ENCODE results near the gene RNF25. TPM values are rescaled to one million over a fixed set of nuclear protein-coding genes. Genes with fewer than 3 reads are reported as not detected.

The RNF25 gene
- total RNA-seq, 2 experiments from 2014 or later, result 14.7 to 17.0 TPM

DNA sequence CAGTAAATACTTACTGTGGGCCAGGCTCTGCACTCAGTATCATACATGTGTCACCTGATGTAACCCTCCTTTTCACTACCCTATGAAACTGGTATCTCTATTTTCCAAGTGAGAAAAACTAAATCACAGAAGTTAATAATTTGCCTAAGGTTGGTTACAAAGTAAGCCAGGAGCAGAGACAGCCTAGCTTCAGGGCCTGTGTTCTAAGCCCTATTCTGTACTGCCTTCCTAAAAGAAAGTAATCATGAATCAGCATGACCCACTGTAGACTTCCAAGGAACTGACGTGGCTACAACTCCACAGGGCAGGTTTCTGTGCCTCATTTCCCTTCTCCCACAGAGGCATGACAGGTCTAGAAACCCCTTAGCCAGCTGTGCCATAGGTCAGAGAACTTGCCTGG is 26.7 kb downstream of the RNF25 start:
- H3K9me3 Mint-ChIP-seq, result no peaks in the 10 kb centered on the region
- POLR2A ChIA-PET, result interaction anchor here (3.3 kb wide), 1 partner anchor 14 kb away, joined by 12 read pairs; the partner anchor contains the start of genes BCS1L and ZNF142
- peaks cover 56% of the 10 kb centered on the region for H3K36me3 Mint-ChIP-seq (ENCODE audit: low read depth)
- H3K4me1 Mint-ChIP-seq (ENCODE audit: low read depth), result peaks cover 10% of the 10 kb centered on the region
- TF ChIP-seq, protein P1, sequence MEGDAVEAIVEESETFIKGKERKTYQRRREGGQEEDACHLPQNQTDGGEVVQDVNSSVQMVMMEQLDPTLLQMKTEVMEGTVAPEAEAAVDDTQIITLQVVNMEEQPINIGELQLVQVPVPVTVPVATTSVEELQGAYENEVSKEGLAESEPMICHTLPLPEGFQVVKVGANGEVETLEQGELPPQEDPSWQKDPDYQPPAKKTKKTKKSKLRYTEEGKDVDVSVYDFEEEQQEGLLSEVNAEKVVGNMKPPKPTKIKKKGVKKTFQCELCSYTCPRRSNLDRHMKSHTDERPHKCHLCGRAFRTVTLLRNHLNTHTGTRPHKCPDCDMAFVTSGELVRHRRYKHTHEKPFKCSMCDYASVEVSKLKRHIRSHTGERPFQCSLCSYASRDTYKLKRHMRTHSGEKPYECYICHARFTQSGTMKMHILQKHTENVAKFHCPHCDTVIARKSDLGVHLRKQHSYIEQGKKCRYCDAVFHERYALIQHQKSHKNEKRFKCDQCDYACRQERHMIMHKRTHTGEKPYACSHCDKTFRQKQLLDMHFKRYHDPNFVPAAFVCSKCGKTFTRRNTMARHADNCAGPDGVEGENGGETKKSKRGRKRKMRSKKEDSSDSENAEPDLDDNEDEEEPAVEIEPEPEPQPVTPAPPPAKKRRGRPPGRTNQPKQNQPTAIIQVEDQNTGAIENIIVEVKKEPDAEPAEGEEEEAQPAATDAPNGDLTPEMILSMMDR (IDR thresholded peaks at IDR 0.05), result no peak
- no peak overlapping the region for H3K27ac Mint-ChIP-seq
- intact Hi-C loops (cut with micrococcal nuclease), result no loop called here
- DNase-seq (no peak), ATAC-seq (no peak)
- CTCF ChIA-PET, result no interaction called here
- H3K27me3 Mint-ChIP-seq, result no peaks in the 10 kb centered on the region
- H3K4me3 Mint-ChIP-seq, result no peak overlapping the region

DNA sequence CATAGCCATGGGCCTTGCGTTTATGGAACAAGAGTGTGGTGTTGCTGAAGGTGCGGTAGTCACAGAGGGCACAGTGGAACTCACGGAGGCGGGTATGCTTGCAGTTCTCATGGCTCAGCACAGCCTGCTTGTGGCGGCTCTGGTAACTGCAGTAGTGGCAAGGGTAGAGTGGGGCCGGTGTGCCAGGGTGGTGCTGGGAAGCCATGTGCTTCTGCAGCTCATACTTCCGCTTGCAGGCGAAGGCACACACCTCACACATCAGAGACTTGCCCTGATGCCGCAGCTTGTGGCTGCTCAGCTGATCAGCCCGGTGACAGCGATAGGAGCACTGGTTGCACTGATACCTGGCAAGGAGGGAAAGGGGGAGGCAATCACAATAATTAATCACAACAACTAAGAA is 27.1 kb downstream of the RNF25 start:
- Mint-ChIP-seq H3K36me3 (ENCODE audit: low read depth) (peaks cover 56% of the 10 kb centered on the region), H3K9me3 (no peaks in the 10 kb centered on the region), H3K4me3 (no peak overlapping the region), H3K27ac (no peak overlapping the region), H3K4me1 (ENCODE audit: low read depth) (peaks cover 10% of the 10 kb centered on the region), H3K27me3 (no peaks in the 10 kb centered on the region)
- ATAC-seq (no peak), DNase-seq (no peak)
- CTCF ChIA-PET, result interaction anchor here (1.2 kb wide), 1 partner anchor 208 kb away, joined by 3 read pairs; no protein-coding TSS in a partner anchor
- intact Hi-C loops (cut with micrococcal nuclease), result no loop called here
- TF ChIP-seq, protein P1 (IDR thresholded peaks at IDR 0.05), result no peak
- POLR2A ChIA-PET, result interaction anchor here (0.8 to 3.3 kb wide), 2 partner anchors 10 to 14 kb away, joined by 3 to 12 read pairs; partner anchors contain the start of genes BCS1L and ZNF142

DNA sequence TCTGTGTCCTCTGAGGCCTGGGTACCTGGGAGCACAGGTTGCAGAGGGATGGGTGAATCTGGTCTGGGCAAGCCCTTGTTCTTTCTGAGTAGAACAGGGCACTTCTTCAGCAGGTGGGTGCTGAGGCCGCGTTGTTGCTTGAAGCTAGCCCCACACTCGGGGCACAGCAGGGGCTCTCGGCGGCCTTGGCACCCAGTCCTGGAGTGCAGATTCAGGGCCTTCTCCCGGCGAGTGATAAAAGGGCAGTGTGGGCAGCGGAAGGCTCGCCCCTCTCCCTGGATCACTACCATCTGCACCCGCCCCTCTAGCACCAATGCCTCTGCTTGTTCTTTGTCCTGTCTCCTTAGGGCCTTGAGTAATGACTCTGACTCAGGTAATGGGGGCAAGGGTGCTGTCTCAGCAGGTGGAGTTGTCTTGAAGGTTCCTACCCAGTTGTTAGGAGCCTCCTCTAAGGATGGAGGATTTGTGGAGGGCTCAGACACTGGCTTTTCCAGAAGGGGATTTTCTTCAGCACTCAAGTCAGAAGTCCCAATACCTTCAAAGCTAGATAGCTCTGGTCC is 28.0 kb downstream of the RNF25 start:
- Mint-ChIP-seq H3K27ac (no peak overlapping the region), H3K36me3 (ENCODE audit: low read depth) (peaks cover 54% of the 10 kb centered on the region), H3K9me3 (no peaks in the 10 kb centered on the region), H3K4me3 (no peak overlapping the region), H3K4me1 (ENCODE audit: low read depth) (peaks cover 10% of the 10 kb centered on the region), H3K27me3 (no peaks in the 10 kb centered on the region)
- TF ChIP-seq, protein P1 (IDR thresholded peaks at IDR 0.05), result no peak
- DNase-seq, result no peak
- CTCF ChIA-PET, result interaction anchor here (1.2 kb wide), 1 partner anchor 209 kb away, joined by 3 read pairs; no protein-coding TSS in a partner anchor
- POLR2A ChIA-PET, result interaction anchor here (0.6 to 3.3 kb wide), 3 partner anchors 11 to 576 kb away, joined by 3 to 12 read pairs (median 3); partner anchors contain the start of genes BCS1L and ZNF142
- intact Hi-C loops (cut with micrococcal nuclease), result no loop called here
- ATAC-seq, result no peak

DNA sequence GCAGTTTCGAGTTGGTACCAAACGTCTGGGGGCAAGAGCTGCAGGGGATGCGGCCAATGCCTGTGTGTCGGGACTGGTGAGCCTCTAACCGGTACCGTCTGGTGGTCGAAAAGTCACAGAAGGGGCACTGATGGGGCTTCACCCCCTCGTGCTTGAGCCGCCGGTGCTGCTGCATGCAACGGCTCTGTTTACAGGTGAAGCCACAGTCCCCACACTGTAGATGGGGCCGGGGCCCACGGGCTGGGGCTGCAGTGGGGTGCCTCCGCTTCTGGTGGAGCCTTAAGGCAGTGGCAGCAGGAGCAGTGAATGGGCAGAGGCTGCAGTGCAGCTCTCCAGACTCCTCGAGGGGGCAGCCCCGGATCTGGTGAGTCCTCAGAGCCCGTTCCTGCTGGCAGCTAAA is 29.0 kb downstream of the RNF25 start:
- ATAC-seq (no peak), DNase-seq (no peak)
- Mint-ChIP-seq H3K4me3 (no peak overlapping the region), H3K27ac (no peak overlapping the region), H3K4me1 (ENCODE audit: low read depth) (peaks cover 4% of the 10 kb centered on the region), H3K36me3 (ENCODE audit: low read depth) (peaks cover 52% of the 10 kb centered on the region), H3K27me3 (no peaks in the 10 kb centered on the region), H3K9me3 (no peaks in the 10 kb centered on the region)
- intact Hi-C loops (cut with micrococcal nuclease), result no loop called here
- ChIA-PET CTCF (no interaction called here), POLR2A (interaction anchor here (1.0 kb wide), 1 partner anchor 15 kb away, joined by 3 read pairs; no protein-coding TSS in a partner anchor)
- TF ChIP-seq, protein P1 (IDR thresholded peaks at IDR 0.05), result no peak

DNA sequence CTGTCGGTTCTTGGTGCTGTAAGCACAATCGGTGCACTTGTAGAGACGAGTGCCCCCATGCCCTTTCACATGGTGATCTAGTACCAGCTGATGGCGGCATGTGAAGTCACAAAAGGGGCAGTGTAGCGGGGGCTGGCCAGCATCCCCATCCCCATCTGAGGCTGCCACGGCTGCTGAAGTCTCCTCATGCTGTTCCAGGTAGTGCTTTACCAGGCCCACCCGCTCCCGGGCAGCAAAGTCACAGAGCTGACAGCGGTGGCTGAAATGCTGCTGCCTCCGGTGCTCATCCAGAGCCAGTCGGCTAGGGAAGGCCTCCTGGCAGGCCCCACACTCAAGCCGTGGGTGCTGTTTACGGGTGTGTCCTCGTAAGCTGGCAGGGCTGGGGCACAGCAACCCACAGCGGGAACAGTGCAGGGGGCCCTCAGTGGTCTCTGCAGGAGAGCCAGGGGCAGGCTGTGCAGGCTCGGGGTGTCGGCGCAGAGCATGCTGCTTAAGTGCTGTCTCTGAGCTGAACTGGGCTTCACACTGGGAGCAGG is 29.6 kb downstream of the RNF25 start:
- peaks cover 50% of the 10 kb centered on the region for H3K36me3 Mint-ChIP-seq (ENCODE audit: low read depth)
- intact Hi-C loops (cut with micrococcal nuclease), result no loop called here
- POLR2A ChIA-PET, result interaction anchor here (1.0 to 1.2 kb wide), 2 partner anchors 14 to 35 kb away, joined by 3 read pairs; no protein-coding TSS in a partner anchor
- no peaks in the 10 kb centered on the region for H3K27me3 Mint-ChIP-seq
- no peak for ATAC-seq
- no peaks in the 10 kb centered on the region for H3K4me1 Mint-ChIP-seq (ENCODE audit: low read depth)
- no peak for DNase-seq
- TF ChIP-seq, protein P1 (IDR thresholded peaks at IDR 0.05), result no peak
- no peak overlapping the region for H3K4me3 Mint-ChIP-seq
- CTCF ChIA-PET, result no interaction called here
- H3K9me3 Mint-ChIP-seq, result no peaks in the 10 kb centered on the region
- no peak overlapping the region for H3K27ac Mint-ChIP-seq

All from activated CD8-positive, alpha-beta T cell treated with anti-CD3 and anti-CD28 coated beads for 36 hours (primary cell).